Measurements from ENCODE around the gene LARGE1.

DNA sequence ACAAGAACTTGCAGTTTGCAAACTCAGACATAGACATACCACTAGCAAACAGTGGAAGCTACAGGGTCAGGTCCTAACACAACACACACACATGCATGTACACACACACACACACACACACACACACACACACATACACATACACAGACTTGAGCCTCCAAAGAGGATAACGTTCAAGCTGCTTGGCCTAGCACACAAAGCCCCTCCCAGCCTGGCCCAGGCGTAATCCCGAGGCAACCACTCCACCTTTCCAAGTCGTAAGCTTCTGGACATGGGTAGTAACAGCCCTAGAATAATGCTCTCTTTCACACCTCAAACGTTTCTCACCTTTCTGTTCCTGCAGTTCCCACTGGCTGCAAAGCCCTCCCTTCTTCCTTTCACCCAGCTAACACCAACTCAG is 88.6 kb downstream of the LARGE1 start:
- TF ChIP-seq, protein P1, sequence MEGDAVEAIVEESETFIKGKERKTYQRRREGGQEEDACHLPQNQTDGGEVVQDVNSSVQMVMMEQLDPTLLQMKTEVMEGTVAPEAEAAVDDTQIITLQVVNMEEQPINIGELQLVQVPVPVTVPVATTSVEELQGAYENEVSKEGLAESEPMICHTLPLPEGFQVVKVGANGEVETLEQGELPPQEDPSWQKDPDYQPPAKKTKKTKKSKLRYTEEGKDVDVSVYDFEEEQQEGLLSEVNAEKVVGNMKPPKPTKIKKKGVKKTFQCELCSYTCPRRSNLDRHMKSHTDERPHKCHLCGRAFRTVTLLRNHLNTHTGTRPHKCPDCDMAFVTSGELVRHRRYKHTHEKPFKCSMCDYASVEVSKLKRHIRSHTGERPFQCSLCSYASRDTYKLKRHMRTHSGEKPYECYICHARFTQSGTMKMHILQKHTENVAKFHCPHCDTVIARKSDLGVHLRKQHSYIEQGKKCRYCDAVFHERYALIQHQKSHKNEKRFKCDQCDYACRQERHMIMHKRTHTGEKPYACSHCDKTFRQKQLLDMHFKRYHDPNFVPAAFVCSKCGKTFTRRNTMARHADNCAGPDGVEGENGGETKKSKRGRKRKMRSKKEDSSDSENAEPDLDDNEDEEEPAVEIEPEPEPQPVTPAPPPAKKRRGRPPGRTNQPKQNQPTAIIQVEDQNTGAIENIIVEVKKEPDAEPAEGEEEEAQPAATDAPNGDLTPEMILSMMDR (IDR thresholded peaks at IDR 0.05; ENCODE audit: borderline replicate concordance, extremely low read depth, low read length, poor library complexity, severe bottlenecking) = no peak
- TF ChIP-seq EZH2 (IDR thresholded peaks at IDR 0.05; ENCODE audit: borderline replicate concordance, low read depth, low read length, severe bottlenecking) = no peak

All from DND-41 (cell line).